GM19397 (cell line): ENCODE results near the gene CCDC9B.

Experiments used
- ATAC-seq: cut with Tn5 transposase; IDR thresholded peaks from one replicate; pipeline ENCODE4 v1.9.1; 2021; ENCODE audit warnings: mild to moderate bottlenecking, moderate library complexity; ENCODE audit not compliant: unreplicated experiment

The CCDC9B gene

GRCh38 chr15:40331637-40332036 is 9.1 kb downstream of the CCDC9B start:
- ATAC-seq = no peak

- ATAC-seq = no peak
These were observed 9.7 kb downstream of the CCDC9B start for GRCh38 chr15:40331026-40331425.

- ATAC-seq = no peak
These were observed 10.3 kb downstream of the CCDC9B start for GRCh38 chr15:40330368-40330836.

- no peak for ATAC-seq
These were observed 10.9 kb downstream of the CCDC9B start for GRCh38 chr15:40329804-40330203.

GRCh38 chr15:40328751-40329150 is 12.0 kb downstream of the CCDC9B start:
- ATAC-seq = no peak

- ATAC-seq = no peak
These were observed 12.6 kb downstream of the CCDC9B start for GRCh38 chr15:40328176-40328575.

GRCh38 chr15:40327457-40327856 is 13.3 kb downstream of the CCDC9B start:
- no peak for ATAC-seq

GRCh38 chr15:40325700-40326099 is 15.0 kb downstream of the CCDC9B start:
- ATAC-seq = no peak

- ATAC-seq = no peak
These were observed 15.6 kb downstream of the CCDC9B start for GRCh38 chr15:40325188-40325587.

GRCh38 chr15:40323953-40324937 is 16.5 kb downstream of the CCDC9B start:
- peak; percentile 7 for ATAC-seq

- ATAC-seq = peak; percentile 86
These were observed 17.3 kb downstream of the CCDC9B start, which contains the start of gene INAFM2 for GRCh38 chr15:40323239-40323952. INAFM2 (plus strand) TSS chr15:40323692; CDS start chr15:40324056, 364 bp downstream.

GRCh38 chr15:40322531-40323238 is 18.1 kb downstream of the CCDC9B start:
- no peak for ATAC-seq

- ATAC-seq = no peak
These were observed 19.8 kb downstream of the CCDC9B start for GRCh38 chr15:40320931-40321371.

- ATAC-seq = no peak
These were observed 20.3 kb downstream of the CCDC9B start for GRCh38 chr15:40320409-40320808.

- ATAC-seq = no peak
These were observed 23.2 kb downstream of the CCDC9B start for GRCh38 chr15:40317580-40317979.

GRCh38 chr15:40316931-40317330 is 23.8 kb downstream of the CCDC9B start:
- no peak for ATAC-seq

- no peak for ATAC-seq
These were observed 25.9 kb downstream of the CCDC9B start for GRCh38 chr15:40314723-40315276.

- no peak for ATAC-seq
These were observed 27.0 kb downstream of the CCDC9B start for GRCh38 chr15:40313531-40314398.

GRCh38 chr15:40312370-40313158 is 28.2 kb downstream of the CCDC9B start:
- ATAC-seq = no peak
